GM12878 (cell line): Measurements from ENCODE around the gene PNMA6E. TPM values are rescaled to one million over a fixed set of nuclear protein-coding genes. Genes with fewer than 3 reads are reported as not detected.
A peak's percentile ranks its signal among the peaks of the same experiment; 100 is the strongest.

Source experiments
- ATAC-seq: fragments of 200-7000 bp; cut with Tn5 transposase; 3 replicates; pipeline ENCODE4 v1.9.1; 2020; ENCODE audit warnings: mild to moderate bottlenecking, moderate library complexity
- BruUV-seq: library from RNA; stranded (reverse); fragments of 400-500 nt; replicated peaks from 2 replicates; lab custom pipeline; 2021; lab: Mats Ljungman, UMichigan
- CTCF ChIA-PET: fragments of 300-600 bp; sonication (Branson Sonifier 250); formaldehyde crosslinking; extraction: SDS; loops from one replicate; lab custom pipeline; 2021; ENCODE audit warnings: inconsistent platforms; lab: Yijun Ruan, JAX
- POLR2A ChIA-PET: fragments of 350-600 bp; formaldehyde crosslinking; extraction: SDS; loops from one replicate; lab custom pipeline; 2021; ENCODE audit warnings: inconsistent platforms; lab: Charles Lee
- RAD21 ChIA-PET: fragments of 300-600 bp; sonication (Branson Sonifier 250); formaldehyde crosslinking; loops from one replicate; lab custom pipeline; 2023; ENCODE audit warnings: antibody characterized with exemption; ENCODE audit not compliant: unreplicated experiment; lab: Charles Lee
- SMC1A ChIA-PET: fragments of 300-600 bp; sonication (Branson Sonifier 250); formaldehyde crosslinking; loops from one replicate; lab custom pipeline; 2023; ENCODE audit not compliant: unreplicated experiment, uncharacterized antibody; lab: Charles Lee
- DNase-seq: peaks from one replicate; pipeline ENCODE4 v3.0.0-alpha.2; 2011; ENCODE audit warnings: low read depth, low spot score
- FAIRE-seq: peaks from 3 replicates; lab custom pipeline; 2011; peaks lifted over from hg19 to GRCh38; lab: Jason Lieb, UNC
- H2AFZ ChIP-seq: 2 replicates; pipeline ENCODE4 v1.6.0; 2011; ENCODE audit warnings: low read depth, low read length, control low read depth; ENCODE audit not compliant: control insufficient read depth
- H3K27ac ChIP-seq: 2 replicates; pipeline ENCODE4 v1.5.1; 2011; ENCODE audit warnings: control low read depth; ENCODE audit not compliant: control insufficient read depth, insufficient read depth
- H3K27me3 ChIP-seq, 2 experiments: replicated peaks in 1 of 2; 2 replicates each; pipeline versions ENCODE4 v1.6.0 to v1.6.1; 2011; ENCODE audit warnings: low read length in 1 of 2; ENCODE audit not compliant: control insufficient read depth in 2 of 2, insufficient read depth in 2 of 2
- H3K36me3 ChIP-seq, 2 experiments: 2 replicates each; pipeline ENCODE4 v1.5.1; 2011; ENCODE audit warnings: low read length in 1 of 2; ENCODE audit not compliant: control insufficient read depth in 2 of 2, insufficient read depth in 2 of 2
- H3K4me1 ChIP-seq: 2 replicates; pipeline ENCODE4 v1.6.1; 2011; ENCODE audit warnings: mild to moderate bottlenecking, low read length, moderate library complexity, mixed read lengths; ENCODE audit not compliant: control insufficient read depth, insufficient read depth
- H3K4me2 ChIP-seq: 2 replicates; pipeline ENCODE4 v1.6.0; 2011; ENCODE audit warnings: control low read depth; ENCODE audit not compliant: control insufficient read depth, insufficient read depth
- H3K4me3 ChIP-seq: fragments of 200-600 bp; sonication (generic); 2 replicates; pipeline ENCODE4 v1.5.1; 2016
- H3K79me2 ChIP-seq: 2 replicates; pipeline ENCODE4 v1.6.0; 2011; ENCODE audit warnings: low read length; ENCODE audit not compliant: control insufficient read depth, insufficient read depth
- H3K9ac ChIP-seq: 2 replicates; pipeline ENCODE4 v1.8.0; 2011; ENCODE audit warnings: low read length, control low read depth, mixed read lengths; ENCODE audit not compliant: control insufficient read depth, insufficient read depth
- H3K9me3 ChIP-seq: replicated peaks from 3 replicates; pipeline ENCODE4 v1.5.1; 2011; ENCODE audit warnings: mild to moderate bottlenecking, low read length; ENCODE audit not compliant: control insufficient read depth, insufficient read depth
- H4K20me1 ChIP-seq: 2 replicates; pipeline ENCODE4 v1.6.0; 2011; ENCODE audit not compliant: control insufficient read depth, insufficient read depth
- BACH1 ChIP-seq: fragments of 450-650 bp; IDR thresholded peaks from 2 replicates; pipeline ENCODE4 v1.6.1; 2017; ENCODE audit warnings: mild to moderate bottlenecking, borderline replicate concordance
- BCL11A ChIP-seq: IDR thresholded peaks from 2 replicates; pipeline ENCODE4 v1.6.1; 2011; ENCODE audit warnings: low read depth, low read length
- BCL3 ChIP-seq: IDR thresholded peaks from 2 replicates; pipeline ENCODE4 v1.6.1; 2011; ENCODE audit warnings: borderline replicate concordance, low read depth, mild to moderate bottlenecking, moderate library complexity, low read length; ENCODE audit not compliant: insufficient read depth, poor library complexity, severe bottlenecking
- EGR1 ChIP-seq, 2 experiments: IDR thresholded peaks; 1 replicate in 1 of 2; 2 replicates in 1 of 2; pipeline ENCODE4 v1.6.1; 2011 to 2012; ENCODE audit warnings: low read depth in 2 of 2, low read length in 2 of 2, borderline replicate concordance in 1 of 2, mild to moderate bottlenecking in 1 of 2, moderate library complexity in 1 of 2
- HDGF ChIP-seq: fragments of 450-650 bp; IDR thresholded peaks from 2 replicates; pipeline ENCODE4 v1.6.1; 2016; ENCODE audit warnings: antibody characterized with exemption
- JUNB ChIP-seq: IDR thresholded peaks from 2 replicates; pipeline ENCODE4 v1.6.1; 2016; ENCODE audit warnings: antibody characterized with exemption, mild to moderate bottlenecking
- NBN ChIP-seq: fragments of 450-650 bp; IDR thresholded peaks from 2 replicates; pipeline ENCODE4 v1.6.1; 2016
- NFYB ChIP-seq: IDR thresholded peaks from 2 replicates; pipeline ENCODE4 v1.6.1; 2011; ENCODE audit warnings: low read depth, mild to moderate bottlenecking, low read length, improper control_type of control experiment, moderate library complexity; ENCODE audit not compliant: insufficient read depth
- NRF1 ChIP-seq: conservative IDR thresholded peaks from 2 replicates; pipeline ENCODE4 v1.6.1; 2011; ENCODE audit warnings: mild to moderate bottlenecking, low read depth, low read length, improper control_type of control experiment
- PAX5 ChIP-seq: IDR thresholded peaks from 2 replicates; pipeline ENCODE4 v1.6.1; 2011; ENCODE audit warnings: low read depth, low read length, borderline replicate concordance
- PML ChIP-seq: IDR thresholded peaks from 2 replicates; pipeline ENCODE4 v1.6.1; 2012; ENCODE audit warnings: low read length, inconsistent platforms
- ZBTB4 ChIP-seq: fragments of 450-650 bp; formaldehyde crosslinking; IDR thresholded peaks from 2 replicates; pipeline ENCODE4 v1.4.0; 2022; ENCODE audit warnings: mild to moderate bottlenecking, moderate library complexity
- ZSCAN29 ChIP-seq: fragments of 450-650 bp; IDR thresholded peaks from 2 replicates; pipeline ENCODE4 v1.6.1; 2017; ENCODE audit warnings: mild to moderate bottlenecking, moderate library complexity
- WGBS: methylation state at CpG from one replicate; pipeline ENCODE4 v1.1.6; 2016; ENCODE audit warnings: low lambda C conversion rate; ENCODE audit not compliant: insufficient replicate concordance, insufficient coverage; ENCODE audit errors: missing lambda C conversion rate; 5-methylcytosine and 5-hydroxymethylcytosine counted together
- in situ Hi-C: fragments of 300-500 bp; cut with MboI; formaldehyde crosslinking; loops from 9 replicates; pipeline ENCODE4 v1.14.3; 2018; ENCODE audit warnings: mixed read lengths
- intact Hi-C: fragments of 100-400 bp; cut with micrococcal nuclease; formaldehyde crosslinking; loops from one replicate; pipeline ENCODE4 v1.14.2; 2022; ENCODE audit not compliant: unreplicated experiment
- polyA plus RNA-seq, 11 experiments: library from polyadenylated mRNA; depleted of rRNA in 4 of 11; unstranded in 6 of 11; stranded (reverse) in 5 of 11; fragments of >200 nt; fragmentation: Nextera tagmentation in 4 of 11; fragmentation: Illumina TruSeq in 1 of 11; extraction: Ambion mirVana in 4 of 11; extraction: Trizol in 1 of 11; gene quantifications; 1 replicate in 1 of 11; 2 replicates in 10 of 11; pipeline versions ENCODE4 v1.2.1 to v1.2.3, GENCODE V29; 2011 to 2016; ENCODE audit warnings: inconsistent platforms in 2 of 11, missing spikeins in 2 of 11, low read depth in 1 of 11
- total RNA-seq, 4 experiments: library from RNA; depleted of rRNA in 3 of 4; stranded (reverse); fragments of >200 nt in 3 of 4; fragmentation: Illumina TruSeq in 1 of 4; extraction: Trizol in 1 of 4; gene quantifications; 2 replicates each; pipeline versions ENCODE4 v1.2.1 to v1.2.3, GENCODE V29; 2013 to 2021
- TF ChIP-seq, protein P1 (sequence below): fragments of 450-650 bp; IDR thresholded peaks from 2 replicates; pipeline ENCODE4 v1.6.1; 2017; ENCODE audit warnings: mild to moderate bottlenecking, low read depth, inconsistent platforms; ENCODE audit not compliant: poor library complexity, severe bottlenecking
- TF ChIP-seq, protein P2 (sequence below): IDR thresholded peaks from 2 replicates; pipeline ENCODE4 v1.6.1; 2011; ENCODE audit warnings: mild to moderate bottlenecking, low read depth, low read length, moderate library complexity; ENCODE audit not compliant: insufficient replicate concordance

Gene PNMA6E
- total and polyA plus RNA-seq, 10 of the 15 experiments (the other 5 are each of a cell fraction or from before 2014, with no cell fraction given), result not detected

DNA sequence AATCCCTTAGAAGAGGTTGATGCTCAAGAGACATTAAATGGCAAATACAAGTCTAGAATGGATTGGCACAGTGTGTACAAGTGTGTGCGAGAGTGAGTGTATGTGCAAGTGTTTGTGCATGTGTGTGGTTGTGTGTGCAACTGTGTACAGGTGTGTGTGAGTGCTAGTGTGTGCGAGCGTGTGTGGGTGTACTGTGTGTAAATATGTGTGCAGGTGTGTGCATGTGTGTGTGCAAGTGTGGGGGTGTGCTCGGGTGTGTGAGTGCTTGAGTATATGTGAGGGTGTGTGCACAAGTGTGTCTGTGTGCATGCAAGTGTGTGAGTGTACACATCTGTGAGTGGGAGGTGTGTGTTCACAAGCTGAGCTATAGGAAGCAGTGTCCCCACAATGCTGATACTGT lies 38.8 kb upstream of the PNMA6E start:
- no peaks in the 10 kb centered on the region for H3K4me1 ChIP-seq
- DNase-seq (no peak), FAIRE-seq (no peak), ATAC-seq (no peak)
- no TSS peak for BruUV-seq
- H3K27me3 ChIP-seq, result no peaks in the 10 kb centered on the region
- no peak overlapping the region for H3K9ac ChIP-seq
- no peaks in the 10 kb centered on the region for H4K20me1 ChIP-seq
- in situ Hi-C loops, result no loop called here
- H3K79me2 ChIP-seq, result no peaks in the 10 kb centered on the region
- H3K9me3 ChIP-seq, result no peaks in the 10 kb centered on the region; the same call in 2 of the 3 replicates
- no peak overlapping the region for H2AFZ ChIP-seq
- no peak overlapping the region for H3K27ac ChIP-seq
- 21% methylated on average over 4 of the region's 4 CpGs for WGBS
- intact Hi-C loops, result no loop called here
- TF ChIP-seq ZSCAN29 (no peak), JUNB (no peak), BCL3 (peak; percentile 98), HDGF (no peak), NRF1 (no peak), EGR1 (IDR thresholded peaks at IDR 0.05; ENCODE audit: borderline replicate concordance in 1 of 2, low read depth in 2 of 2, low read length in 2 of 2) (no peak), NBN (no peak), BACH1 (no peak), PAX5 (no peak), PML (no peak), ZBTB4 (CRISPR knock-in tag) (no peak), BCL11A (no peak), NFYB (no peak)
- TF ChIP-seq, protein P1, sequence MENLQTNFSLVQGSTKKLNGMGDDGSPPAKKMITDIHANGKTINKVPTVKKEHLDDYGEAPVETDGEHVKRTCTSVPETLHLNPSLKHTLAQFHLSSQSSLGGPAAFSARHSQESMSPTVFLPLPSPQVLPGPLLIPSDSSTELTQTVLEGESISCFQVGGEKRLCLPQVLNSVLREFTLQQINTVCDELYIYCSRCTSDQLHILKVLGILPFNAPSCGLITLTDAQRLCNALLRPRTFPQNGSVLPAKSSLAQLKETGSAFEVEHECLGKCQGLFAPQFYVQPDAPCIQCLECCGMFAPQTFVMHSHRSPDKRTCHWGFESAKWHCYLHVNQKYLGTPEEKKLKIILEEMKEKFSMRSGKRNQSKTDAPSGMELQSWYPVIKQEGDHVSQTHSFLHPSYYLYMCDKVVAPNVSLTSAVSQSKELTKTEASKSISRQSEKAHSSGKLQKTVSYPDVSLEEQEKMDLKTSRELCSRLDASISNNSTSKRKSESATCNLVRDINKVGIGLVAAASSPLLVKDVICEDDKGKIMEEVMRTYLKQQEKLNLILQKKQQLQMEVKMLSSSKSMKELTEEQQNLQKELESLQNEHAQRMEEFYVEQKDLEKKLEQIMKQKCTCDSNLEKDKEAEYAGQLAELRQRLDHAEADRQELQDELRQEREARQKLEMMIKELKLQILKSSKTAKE, result no peak
- TF ChIP-seq, protein P2, sequence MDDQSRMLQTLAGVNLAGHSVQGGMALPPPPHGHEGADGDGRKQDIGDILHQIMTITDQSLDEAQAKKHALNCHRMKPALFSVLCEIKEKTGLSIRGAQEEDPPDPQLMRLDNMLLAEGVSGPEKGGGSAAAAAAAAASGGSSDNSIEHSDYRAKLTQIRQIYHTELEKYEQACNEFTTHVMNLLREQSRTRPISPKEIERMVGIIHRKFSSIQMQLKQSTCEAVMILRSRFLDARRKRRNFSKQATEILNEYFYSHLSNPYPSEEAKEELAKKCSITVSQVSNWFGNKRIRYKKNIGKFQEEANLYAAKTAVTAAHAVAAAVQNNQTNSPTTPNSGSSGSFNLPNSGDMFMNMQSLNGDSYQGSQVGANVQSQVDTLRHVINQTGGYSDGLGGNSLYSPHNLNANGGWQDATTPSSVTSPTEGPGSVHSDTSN, result peak; percentile 21
- H3K4me2 ChIP-seq, result no peak overlapping the region
- SMC1A ChIA-PET, result no interaction called here
- CTCF ChIA-PET, result no interaction called here
- no peaks in the 10 kb centered on the region for H3K36me3 ChIP-seq
- no peak overlapping the region for H3K4me3 ChIP-seq
- RAD21 ChIA-PET, result no interaction called here
- POLR2A ChIA-PET, result no interaction called here
